ENCODE results near the gene NSMF.

DNA sequence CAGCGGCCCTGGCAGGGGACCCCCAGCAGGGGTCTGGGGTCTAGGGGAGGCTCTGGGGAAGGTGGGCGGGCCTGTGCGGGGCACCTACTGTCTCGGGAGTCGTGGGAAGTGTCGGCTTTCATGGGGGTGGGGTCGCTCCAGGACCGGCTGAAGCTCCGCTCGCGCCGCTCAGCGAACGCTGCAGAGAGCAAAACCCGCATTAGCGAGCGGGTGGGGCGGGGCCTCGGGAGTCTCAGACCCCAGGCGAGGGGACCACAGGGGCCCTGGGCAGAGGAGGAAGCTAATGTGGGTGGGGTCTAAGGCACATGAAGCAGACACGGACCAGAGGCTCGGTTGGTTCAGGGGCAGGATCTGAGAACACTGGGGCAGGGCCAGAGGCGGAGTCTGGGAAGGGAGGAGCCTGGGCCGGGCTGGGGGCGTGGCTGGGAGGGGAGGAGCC lies 5.5 kb downstream of the NSMF start:
- TF ChIP-seq, protein P1, sequence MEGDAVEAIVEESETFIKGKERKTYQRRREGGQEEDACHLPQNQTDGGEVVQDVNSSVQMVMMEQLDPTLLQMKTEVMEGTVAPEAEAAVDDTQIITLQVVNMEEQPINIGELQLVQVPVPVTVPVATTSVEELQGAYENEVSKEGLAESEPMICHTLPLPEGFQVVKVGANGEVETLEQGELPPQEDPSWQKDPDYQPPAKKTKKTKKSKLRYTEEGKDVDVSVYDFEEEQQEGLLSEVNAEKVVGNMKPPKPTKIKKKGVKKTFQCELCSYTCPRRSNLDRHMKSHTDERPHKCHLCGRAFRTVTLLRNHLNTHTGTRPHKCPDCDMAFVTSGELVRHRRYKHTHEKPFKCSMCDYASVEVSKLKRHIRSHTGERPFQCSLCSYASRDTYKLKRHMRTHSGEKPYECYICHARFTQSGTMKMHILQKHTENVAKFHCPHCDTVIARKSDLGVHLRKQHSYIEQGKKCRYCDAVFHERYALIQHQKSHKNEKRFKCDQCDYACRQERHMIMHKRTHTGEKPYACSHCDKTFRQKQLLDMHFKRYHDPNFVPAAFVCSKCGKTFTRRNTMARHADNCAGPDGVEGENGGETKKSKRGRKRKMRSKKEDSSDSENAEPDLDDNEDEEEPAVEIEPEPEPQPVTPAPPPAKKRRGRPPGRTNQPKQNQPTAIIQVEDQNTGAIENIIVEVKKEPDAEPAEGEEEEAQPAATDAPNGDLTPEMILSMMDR (conservative IDR thresholded peaks at IDR 0.05 in 1 of 2, IDR thresholded peaks at IDR 0.05 in 1 of 2; ENCODE audit: extremely low read depth in 1 of 2, insufficient read depth in 1 of 2, low read depth in 1 of 2, low read length in 2 of 2) = no peak
- TF ChIP-seq EZH2 (IDR thresholded peaks at IDR 0.05; ENCODE audit: borderline replicate concordance, low read length) = no peak

Measured in mammary epithelial cell (primary cell).